A172 (cell line): Measurements from ENCODE around the gene PTPN22. TPM values are rescaled to one million over a fixed set of nuclear protein-coding genes. Genes with fewer than 3 reads are reported as not detected.

Experiments
- DNase-seq: peaks from one replicate; pipeline ENCODE4 v3.0.0-alpha.2; 2015; ENCODE audit warnings: low spot score
- total RNA-seq: library from RNA; depleted of rRNA; stranded (reverse); fragments of >200 nt; shearing (Covaris generic); gene quantifications from 2 replicates; pipeline ENCODE4 v1.2.3, GENCODE V29; 2014; rRNA removed

PTPN22 gene
- total RNA-seq, result 0.29 and 0.74 TPM in 2 replicates

DNA sequence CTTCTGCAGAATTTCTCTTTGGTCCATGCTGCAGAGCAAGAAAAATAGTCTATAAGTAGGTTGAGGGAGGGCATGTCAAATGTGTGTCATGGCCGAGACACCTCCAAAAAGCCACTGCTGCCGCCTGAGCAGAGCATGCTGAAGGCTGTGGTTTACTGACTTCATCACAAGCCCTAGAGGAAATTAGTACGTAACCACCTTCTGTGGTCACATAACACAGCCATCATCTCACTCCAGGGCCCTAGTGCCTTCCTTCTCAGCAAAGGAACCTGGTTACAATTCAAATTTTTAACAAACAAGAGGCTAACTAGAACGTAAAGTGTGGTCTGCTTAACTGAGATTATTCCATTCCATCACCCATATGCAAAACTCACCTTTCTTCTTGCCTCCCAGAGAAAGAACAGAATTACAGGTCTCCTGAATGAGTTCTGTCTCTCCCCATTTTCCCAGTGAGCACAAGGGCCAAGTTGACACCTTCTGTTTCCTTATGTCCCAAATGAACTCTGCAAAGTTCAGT is at the start of gene PTPN22:
PTPN22 (minus strand) TSS at position 116 of the 517 bp plus-strand sequence.
- DNase-seq, result peak; percentile 79

- DNase-seq, result no peak
Observed at GRCh38 chr1:113918243-113918642, 46.7 kb upstream of the PTPN22 start.

- no peak for DNase-seq
Observed at GRCh38 chr1:113917400-113918082, 46.0 kb upstream of the PTPN22 start.

DNA sequence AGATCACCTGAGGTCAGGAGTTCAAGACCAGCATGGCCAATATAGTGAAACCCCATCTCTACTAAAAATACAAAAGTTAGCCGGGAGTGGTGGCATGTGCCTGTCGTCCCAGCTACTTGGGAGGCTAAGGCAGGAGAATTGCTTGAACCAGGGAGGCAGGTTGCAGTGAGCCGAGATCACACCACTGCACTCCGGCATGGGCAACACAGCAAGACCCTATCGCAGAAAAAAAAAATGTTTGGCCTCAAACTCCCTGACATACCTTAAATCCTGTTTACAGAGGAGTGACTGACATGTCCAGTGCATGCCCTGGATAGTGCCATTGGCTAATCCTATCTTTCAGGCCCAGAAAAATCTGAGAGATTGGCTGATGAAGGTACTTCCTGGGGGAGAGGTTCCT is 45.5 kb upstream of the PTPN22 start:
- DNase-seq, result no peak

- no peak for DNase-seq
Observed at GRCh38 chr1:113913887-113914664, 42.6 kb upstream of the PTPN22 start.

- DNase-seq, result no peak
Observed at GRCh38 chr1:113913312-113913668, 41.8 kb upstream of the PTPN22 start.

GRCh38 chr1:113912594-113913311 is 41.2 kb upstream of the PTPN22 start:
- DNase-seq, result peak; percentile 39

- peak; percentile 16 for DNase-seq
Observed at GRCh38 chr1:113905435-113905861, 33.9 kb upstream of the PTPN22 start.

DNA sequence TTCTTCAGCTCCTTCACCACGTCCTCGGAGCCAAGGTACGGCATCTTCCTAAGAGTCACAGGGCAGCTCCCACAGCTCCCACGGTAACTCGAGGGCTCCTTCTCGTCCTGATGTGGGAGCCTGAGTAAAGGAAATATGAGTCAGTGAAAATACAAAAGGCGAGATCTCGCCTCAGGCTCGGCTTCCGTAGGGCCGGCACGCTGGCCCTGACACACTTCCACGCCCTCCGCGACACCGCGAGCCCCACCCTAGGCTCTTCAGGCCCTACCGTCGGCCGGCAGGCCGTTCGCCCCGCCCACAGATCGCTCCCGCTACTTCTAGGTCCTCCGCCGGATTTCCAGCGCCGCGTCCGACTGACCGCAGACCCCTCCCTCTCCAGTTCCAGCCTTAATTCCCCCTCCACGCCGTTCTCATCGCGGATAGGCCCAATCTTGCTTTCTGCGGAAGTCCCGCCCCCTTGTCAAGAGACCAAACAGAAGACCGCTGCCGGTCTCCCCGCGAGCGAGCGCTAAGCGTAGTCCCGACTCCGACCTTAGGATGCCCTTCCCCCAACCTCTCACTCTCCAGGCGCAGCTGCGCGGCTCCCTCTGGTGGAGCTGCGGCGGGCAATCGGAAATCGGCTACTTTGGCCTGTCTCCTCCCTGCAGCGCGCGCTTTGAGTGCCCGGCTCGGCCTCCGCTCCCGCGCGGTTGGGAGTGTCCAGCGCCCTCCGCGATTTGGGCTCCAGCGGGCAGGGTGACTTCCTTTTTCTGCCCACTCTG is 33.3 kb upstream of the PTPN22 start, which contains the start of the genes AP4B1 and DCLRE1B:
AP4B1 (minus strand) TSS at position 126 of the 761 bp plus-strand sequence; CDS start at position 44, 82 bp downstream.
DCLRE1B (plus strand) TSS at position 653 of the 761 bp plus-strand sequence. CDS start 261 bp downstream, outside the sequence.
- peak; percentile 98 for DNase-seq

DNA sequence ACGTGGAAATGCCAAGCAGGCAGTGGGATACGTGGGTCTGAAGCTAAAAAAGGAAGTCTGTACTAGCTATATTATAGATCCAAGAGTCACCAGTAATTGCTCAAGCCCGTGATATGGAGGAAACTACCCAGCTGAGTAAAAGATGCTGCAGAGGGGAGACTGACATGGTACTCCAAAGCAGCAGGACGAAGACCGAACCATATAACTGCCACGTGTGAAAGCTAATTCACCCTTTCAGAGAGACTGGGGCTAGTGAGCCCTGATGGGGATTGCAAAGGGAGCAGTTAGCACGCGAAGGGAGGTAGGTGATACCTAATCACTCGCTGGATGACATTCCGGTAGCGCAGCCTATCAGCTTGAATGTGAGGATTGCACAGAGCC is 32.8 kb upstream of the PTPN22 start:
- no peak for DNase-seq

- no peak for DNase-seq
Observed at GRCh38 chr1:113903501-113904292, 32.2 kb upstream of the PTPN22 start.

DNA sequence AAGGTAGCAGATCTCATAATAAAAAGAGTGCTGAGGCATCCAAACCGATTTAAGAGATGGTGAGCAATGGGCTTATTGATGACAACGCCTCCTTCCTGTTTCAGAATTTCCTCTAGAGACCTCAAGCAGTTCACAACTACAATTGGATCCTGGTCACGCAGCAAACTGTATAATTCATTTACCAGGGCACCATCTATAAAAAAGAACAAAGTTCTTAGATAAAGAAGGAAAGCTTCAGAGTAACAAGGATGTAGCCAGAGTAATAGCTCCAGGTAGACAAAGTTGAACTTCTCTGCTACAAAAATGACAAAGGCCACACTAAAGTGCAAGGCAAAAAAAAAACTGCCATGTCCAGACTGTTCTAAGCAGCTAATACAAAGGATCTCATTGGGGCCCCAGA is 29.7 kb upstream of the PTPN22 start:
- DNase-seq, result no peak

GRCh38 chr1:113899111-113899510 is 27.6 kb upstream of the PTPN22 start:
- no peak for DNase-seq

DNA sequence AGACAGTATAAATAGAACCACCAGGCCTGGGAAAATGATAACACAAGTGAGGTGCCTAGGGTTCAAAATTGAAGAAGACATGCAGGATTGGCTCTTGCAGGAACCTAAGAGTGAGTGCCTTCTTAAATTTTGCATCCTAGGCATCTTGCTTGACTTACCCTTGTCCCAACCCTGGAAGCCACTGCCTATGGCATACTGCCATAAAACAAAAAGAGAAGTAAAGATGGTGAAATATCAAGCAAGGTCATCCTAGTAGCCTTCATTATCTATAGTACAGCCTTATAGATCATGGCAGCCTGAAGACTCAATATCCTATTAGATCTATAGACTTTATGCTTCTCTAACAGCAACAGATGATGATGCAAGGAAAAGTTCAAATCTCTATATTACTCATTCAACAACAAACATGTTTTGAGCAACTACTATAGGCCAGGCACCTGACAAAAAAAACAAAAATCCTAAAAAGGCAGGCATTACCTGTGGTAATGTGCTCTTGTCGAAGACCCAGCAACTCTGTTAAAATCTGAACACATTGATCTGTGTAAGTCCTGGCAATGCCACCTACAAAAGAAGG is 26.8 kb upstream of the PTPN22 start:
- no peak for DNase-seq

- DNase-seq, result no peak
Observed at GRCh38 chr1:113895961-113896360, 24.4 kb upstream of the PTPN22 start.

- no peak for DNase-seq
Observed at GRCh38 chr1:113895098-113895497, 23.6 kb upstream of the PTPN22 start.

DNA sequence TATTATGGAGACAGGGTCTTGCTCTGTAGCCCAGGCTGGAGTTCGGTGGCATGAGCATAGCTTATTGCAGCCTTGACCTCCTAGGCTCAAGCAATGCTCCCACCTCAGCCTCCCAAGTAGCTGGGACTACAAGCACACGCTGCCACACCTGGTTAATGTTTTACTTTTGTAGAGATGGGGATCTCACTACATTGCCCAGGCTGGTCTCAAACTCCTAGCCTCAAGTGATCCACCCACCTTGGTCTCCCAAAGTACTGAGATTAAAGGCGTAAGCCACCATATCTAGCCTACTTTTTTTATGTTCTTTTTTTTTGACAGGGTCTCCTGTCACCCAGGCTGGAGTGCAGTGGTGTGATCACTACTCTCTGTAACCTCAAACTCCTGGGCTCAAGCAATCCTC is 21.8 kb upstream of the PTPN22 start:
- DNase-seq, result no peak

- DNase-seq, result no peak
Observed at GRCh38 chr1:113891631-113892220, 20.2 kb upstream of the PTPN22 start.

- no peak for DNase-seq
Observed at GRCh38 chr1:113890816-113891215, 19.3 kb upstream of the PTPN22 start.
